Measurements from ENCODE around the gene MEFV. TPM values are rescaled to one million over a fixed set of nuclear protein-coding genes. Genes with fewer than 3 reads are reported as not detected.

Gene MEFV
- total and polyA plus RNA-seq, 2 of the 13 experiments (the other 11 are each of a cell fraction or from before 2014, with no cell fraction given): 0.22 TPM; not detected in 1

GRCh38 chr16:3264137-3265036, 8.0 kb upstream of the MEFV start (continued):
- TF ChIP-seq GPBP1L1 (CRISPR knock-in tag; IDR thresholded peaks at IDR 0.05) (no peak), ZNF331 (CRISPR knock-in tag; IDR thresholded peaks at IDR 0.05) (no peak; the same call in 1 of the 2 replicates), ZXDC (CRISPR knock-in tag; IDR thresholded peaks at IDR 0.05) (0 out of 2 replicates have a peak, but pooled peaks have one; percentile 10), ZNF230 (CRISPR knock-in tag; IDR thresholded peaks at IDR 0.05) (peak; percentile 91), PRDM4 (CRISPR knock-in tag; IDR thresholded peaks at IDR 0.05; ENCODE audit: borderline replicate concordance) (no peak), MEIS2 (CRISPR knock-in tag; IDR thresholded peaks at IDR 0.05) (no peak), ERF (CRISPR knock-in tag; IDR thresholded peaks at IDR 0.05) (0 out of 2 replicates have a peak, but pooled peaks have one; percentile 48), KLF9 (CRISPR knock-in tag; IDR thresholded peaks at IDR 0.05; ENCODE audit: low read depth) (peak; percentile 66; the same call in 1 of the 2 replicates), GABPA (IDR thresholded peaks at IDR 0.05; ENCODE audit: low read depth, low read length) (no peak), GABPA (CRISPR knock-in tag; IDR thresholded peaks at IDR 0.05; ENCODE audit: low read depth) (peak; percentile 85), ZNF770 (CRISPR knock-in tag; IDR thresholded peaks at IDR 0.05) (no peak), BHLHE40 (IDR thresholded peaks at IDR 0.05; ENCODE audit: low read length) (peak; percentile 70), ZFP82 (CRISPR knock-in tag; IDR thresholded peaks at IDR 0.05; ENCODE audit: borderline replicate concordance) (peak; percentile 51; the same call in 1 of the 2 replicates), RFXAP (CRISPR knock-in tag; IDR thresholded peaks at IDR 0.05; ENCODE audit: borderline replicate concordance) (peak; percentile 46; the same call in 1 of the 2 replicates)
- TF ChIP-seq, protein P1, sequence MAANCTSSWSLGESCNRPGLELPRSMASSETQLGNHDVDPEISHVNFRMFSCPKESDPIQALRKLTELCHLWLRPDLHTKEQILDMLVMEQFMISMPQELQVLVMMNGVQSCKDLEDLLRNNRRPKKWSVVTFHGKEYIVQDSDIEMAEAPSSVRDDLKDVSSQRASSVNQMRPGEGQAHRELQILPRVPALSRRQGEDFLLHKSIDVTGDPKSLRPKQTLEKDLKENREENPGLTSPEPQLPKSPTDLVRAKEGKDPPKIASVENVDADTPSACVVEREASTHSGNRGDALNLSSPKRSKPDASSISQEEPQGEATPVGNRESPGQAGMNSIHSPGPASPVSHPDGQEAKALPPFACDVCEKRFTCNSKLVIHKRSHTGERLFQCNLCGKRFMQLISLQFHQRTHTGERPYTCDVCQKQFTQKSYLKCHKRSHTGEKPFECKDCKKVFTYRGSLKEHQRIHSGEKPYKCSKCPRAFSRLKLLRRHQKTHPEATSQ (CRISPR knock-in tag; IDR thresholded peaks at IDR 0.05; ENCODE audit: borderline replicate concordance): no peak
